ENCODE measurements around the gene HEG1.

DNA sequence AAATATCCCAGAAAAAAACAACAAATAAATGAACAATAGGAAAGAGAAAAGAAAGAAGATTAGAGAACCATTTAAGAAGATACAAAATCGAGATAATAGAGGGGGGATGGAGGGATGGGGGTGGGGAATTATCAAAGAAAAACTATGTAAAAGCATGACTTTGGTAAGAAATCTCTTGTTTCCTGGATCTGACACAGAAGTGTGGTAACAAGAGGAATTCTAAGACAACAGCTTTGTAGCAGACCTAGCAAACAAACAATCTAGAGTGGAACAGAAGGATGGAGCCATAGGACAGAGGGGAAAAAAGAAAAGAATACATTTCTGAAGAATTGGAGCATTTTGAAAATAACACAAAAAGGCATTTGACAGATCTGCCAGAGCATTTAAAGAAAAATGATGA is 49.3 kb upstream of the HEG1 start:
- TF ChIP-seq CTCF (IDR thresholded peaks at IDR 0.05; ENCODE audit: insufficient read depth, low read length, poor library complexity, severe bottlenecking) (no peak), EZH2phosphoT487 (conservative IDR thresholded peaks at IDR 0.05; ENCODE audit: low read length) (no peak)

Measured in SU-DHL-6 (cell line).